HG03045 (cell line): Measurements from ENCODE around the gene RCOR1.
"Not testable (repeated sequence)": the region's sequence is repeated elsewhere in the genome, so short reads cannot be mapped to it uniquely, and the experiment has no call there.

Experiments used
- ATAC-seq: cut with Tn5 transposase; IDR thresholded peaks from one replicate; pipeline ENCODE4 v1.9.1; 2021; ENCODE audit warnings: mild to moderate bottlenecking, moderate library complexity; ENCODE audit not compliant: unreplicated experiment

Gene RCOR1

GRCh38 chr14:102591944-102592762 is at the start of gene RCOR1:
Gene RCOR1, plus strand, starts transcription at chr14:102592649. Its CDS starts 238 bp downstream, at chr14:102592887.
- peak; percentile 82 for ATAC-seq

GRCh38 chr14:102544046-102544746 is 48.3 kb upstream of the RCOR1 start:
- ATAC-seq: no peak

- ATAC-seq: no peak
Measured at GRCh38 chr14:102544747-102545460, 47.5 kb upstream of the RCOR1 start.

- ATAC-seq: no peak
Measured at GRCh38 chr14:102545461-102546265, 46.8 kb upstream of the RCOR1 start.

GRCh38 chr14:102548616-102549240 is 43.7 kb upstream of the RCOR1 start:
- ATAC-seq: no peak

GRCh38 chr14:102550927-102551401 is 41.5 kb upstream of the RCOR1 start:
- not testable (repeated sequence) for ATAC-seq

- ATAC-seq: no peak
Measured at GRCh38 chr14:102551995-102552705, 40.3 kb upstream of the RCOR1 start.

- peak; percentile 45 for ATAC-seq
Measured at GRCh38 chr14:102554821-102555819, 37.3 kb upstream of the RCOR1 start.

GRCh38 chr14:102556098-102556677 is 36.3 kb upstream of the RCOR1 start:
- ATAC-seq: no peak

GRCh38 chr14:102557434-102558226 is 34.8 kb upstream of the RCOR1 start:
- ATAC-seq: no peak

GRCh38 chr14:102558556-102558955 is 33.9 kb upstream of the RCOR1 start:
- ATAC-seq: no peak

GRCh38 chr14:102560458-102561261 is 31.8 kb upstream of the RCOR1 start:
- no peak for ATAC-seq

- no peak for ATAC-seq
Measured at GRCh38 chr14:102565331-102565887, 27.0 kb upstream of the RCOR1 start.

GRCh38 chr14:102565959-102566358 is 26.5 kb upstream of the RCOR1 start:
- no peak for ATAC-seq

- no peak for ATAC-seq
Measured at GRCh38 chr14:102568115-102568614, 24.3 kb upstream of the RCOR1 start.
